PFSK-1 (cell line): Measurements from ENCODE around the gene GSTT2B.

ENCODE experiments used
- FOXP2 ChIP-seq: optimal IDR thresholded peaks from 2 replicates; pipeline ENCODE3; 2011; ENCODE audit warnings: borderline replicate concordance, control low read depth, inconsistent platforms; ENCODE audit not compliant: insufficient read depth; ENCODE audit errors: extremely low read length, extremely low read depth
- POLR2AphosphoS5 ChIP-seq: IDR thresholded peaks from 2 replicates; pipeline ENCODE4 v1.6.1; 2012; ENCODE audit warnings: low read depth, mild to moderate bottlenecking, control low read depth, low read length, moderate library complexity
- REST ChIP-seq, 2 experiments: IDR thresholded peaks; 2 replicates each; pipeline versions ENCODE4 v1.6.1 to v1.8.0; 2011 to 2012; ENCODE audit warnings: low read depth in 2 of 2, low read length in 2 of 2, control low read depth in 1 of 2, inconsistent platforms in 1 of 2, mild to moderate bottlenecking in 1 of 2, moderate library complexity in 1 of 2; ENCODE audit not compliant: insufficient read depth in 1 of 2
- SIN3A ChIP-seq: IDR thresholded peaks from 2 replicates; pipeline ENCODE4 v1.6.1; 2012; ENCODE audit warnings: mild to moderate bottlenecking, low read length, moderate library complexity, borderline replicate concordance; ENCODE audit not compliant: insufficient read depth
- TAF1 ChIP-seq: IDR thresholded peaks from 2 replicates; pipeline ENCODE4 v1.6.1; 2012; ENCODE audit warnings: low read length, control low read depth, borderline replicate concordance; ENCODE audit not compliant: insufficient read depth

The GSTT2B gene

GRCh38 chr22:23926561-23926960, 34.4 kb downstream of the GSTT2B start:
- TF ChIP-seq REST (IDR thresholded peaks at IDR 0.05; ENCODE audit: insufficient read depth in 1 of 2, low read depth in 2 of 2, low read length in 2 of 2) (no peak), TAF1 (no peak), POLR2AphosphoS5 (no peak), SIN3A (no peak), FOXP2 (no peak)

GRCh38 chr22:23925020-23925606, 35.9 kb downstream of the GSTT2B start:
- TF ChIP-seq SIN3A: no peak
- TF ChIP-seq POLR2AphosphoS5: no peak
- no peak for TF ChIP-seq TAF1
- no peak for TF ChIP-seq FOXP2
- no peak for TF ChIP-seq REST (IDR thresholded peaks at IDR 0.05; ENCODE audit: insufficient read depth in 1 of 2, low read depth in 2 of 2, low read length in 2 of 2)

GRCh38 chr22:23922921-23923320, 38.1 kb downstream of the GSTT2B start:
- TF ChIP-seq REST (IDR thresholded peaks at IDR 0.05; ENCODE audit: insufficient read depth in 1 of 2, low read depth in 2 of 2, low read length in 2 of 2): no peak
- no peak for TF ChIP-seq POLR2AphosphoS5
- no peak for TF ChIP-seq FOXP2
- no peak for TF ChIP-seq TAF1
- no peak for TF ChIP-seq SIN3A

GRCh38 chr22:23915290-23915689, 45.7 kb downstream of the GSTT2B start:
- TF ChIP-seq POLR2AphosphoS5 (no peak), TAF1 (no peak), REST (IDR thresholded peaks at IDR 0.05; ENCODE audit: insufficient read depth in 1 of 2, low read depth in 2 of 2, low read length in 2 of 2) (no peak), SIN3A (no peak), FOXP2 (no peak)
